Stomach (tissue), 4 donors: Measurements from ENCODE around the gene TAC3.

Experiments used
- CTCF ChIP-seq, 7 experiments: fragments of 450-650 bp in 4 of 7; fragments of 200-600 bp in 3 of 7; sonication (generic) in 3 of 7; IDR thresholded peaks; one replicate each; pipeline ENCODE4 v1.5.1; 2016 to 2019; ENCODE audit warnings: antibody characterized with exemption in 7 of 7, control low read depth in 2 of 7, mild to moderate bottlenecking in 1 of 7
- POLR2A ChIP-seq, 4 donors: fragments of 450-650 bp; IDR thresholded peaks; one replicate each; pipeline ENCODE4 v1.6.1; 2016; ENCODE audit warnings: antibody characterized with exemption in 4 of 4, control low read depth in 2 of 4, mild to moderate bottlenecking in 1 of 4, moderate library complexity in 1 of 4
- POLR2AphosphoS5 ChIP-seq, 3 donors: sonication (generic); formaldehyde crosslinking; IDR thresholded peaks; one replicate each; pipeline ENCODE4 v1.6.1; 2016; ENCODE audit warnings: antibody characterized with exemption in 3 of 3

GRCh38 chr12:57047981-57048380 is 31.7 kb upstream of the TAC3 start:
- no peak for TF ChIP-seq CTCF (IDR thresholded peaks at IDR 0.05)
- TF ChIP-seq POLR2AphosphoS5 (IDR thresholded peaks at IDR 0.05) = no peak
- no peak for TF ChIP-seq POLR2A (IDR thresholded peaks at IDR 0.05)
